Measurements from ENCODE around the gene CCDC6.

- no peak for TF ChIP-seq FOXM1 (IDR thresholded peaks at IDR 0.05; ENCODE audit: borderline replicate concordance)
- TF ChIP-seq SUZ12 (IDR thresholded peaks at IDR 0.05), result no peak
- no peak for TF ChIP-seq SP1 (IDR thresholded peaks at IDR 0.05)
- TF ChIP-seq NFRKB (IDR thresholded peaks at IDR 0.05), result no peak
Observed at GRCh38 chr10:59803714-59804113, 102.6 kb downstream of the CCDC6 start.

Data from HEK293T (cell line).